Hematopoietic multipotent progenitor cell treated with erythropoietin and hydrocortisone succinate and interleukin-3 and kit ligand, for 8 days (in vitro differentiated cells): ENCODE results near the gene TRERF1.
"Not testable (repeated sequence)": the region's sequence is repeated elsewhere in the genome, so short reads cannot be mapped to it uniquely, and the experiment has no call there.

Experiments
- DNase-seq: peaks from one replicate; pipeline ENCODE4 v3.0.0-alpha.2; 2015

TRERF1 gene

GRCh38 chr6:42332916-42333315 is 118.8 kb downstream of the TRERF1 start:
- no peak for DNase-seq

- DNase-seq: no peak
These were observed 120.7 kb downstream of the TRERF1 start for GRCh38 chr6:42331019-42331418.

- DNase-seq: no peak
These were observed 125.5 kb downstream of the TRERF1 start for GRCh38 chr6:42326248-42326647.

DNA sequence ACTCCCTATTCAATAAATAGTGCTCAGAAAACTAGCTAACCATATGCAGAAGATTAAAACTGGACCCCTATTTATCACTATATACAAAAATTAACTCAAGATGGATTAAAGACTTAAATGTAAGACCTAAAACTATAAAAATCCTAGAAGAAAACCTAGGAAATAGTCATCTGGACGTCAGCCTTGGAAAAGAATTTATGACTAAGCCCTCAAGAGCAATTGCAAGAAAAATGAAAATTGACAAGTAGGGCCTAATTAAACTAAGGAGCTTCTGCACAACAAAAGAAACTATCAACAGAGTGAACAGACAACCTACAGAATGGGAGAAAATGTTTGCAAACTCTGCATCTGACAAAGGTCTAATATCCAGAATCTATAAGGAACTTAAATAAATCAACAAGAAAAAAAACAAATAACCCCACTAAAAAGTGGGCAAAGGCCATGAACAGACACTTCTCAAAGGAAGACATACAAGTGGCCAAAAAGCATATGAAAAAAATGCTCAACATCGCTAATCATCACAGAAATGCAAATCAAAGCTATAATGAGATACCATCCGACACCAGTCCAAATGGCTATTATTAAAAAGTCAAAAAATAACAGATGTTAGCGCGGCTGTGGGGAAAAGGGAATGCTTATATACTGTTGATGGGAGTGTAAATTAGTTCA is 126.9 kb downstream of the TRERF1 start:
- DNase-seq: not testable (repeated sequence)

DNA sequence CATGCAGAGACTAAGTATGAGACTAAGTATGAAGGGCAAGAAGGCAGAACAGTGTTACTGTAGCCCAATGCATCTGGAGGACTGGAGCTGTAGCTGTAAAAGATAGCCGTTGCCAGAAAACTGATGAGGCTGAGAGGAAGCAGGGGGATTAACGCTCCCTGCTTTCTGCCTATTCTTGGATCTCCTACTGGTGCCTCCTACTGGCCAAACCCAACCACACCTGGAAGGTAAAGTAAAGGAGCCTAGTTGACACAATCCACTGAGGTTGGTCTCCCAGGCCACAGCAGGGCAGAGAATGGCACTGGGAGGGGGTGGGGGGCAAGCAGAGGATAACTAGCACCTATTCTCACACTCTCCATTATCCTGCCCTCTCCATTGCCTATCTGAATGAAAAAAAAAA is 129.1 kb downstream of the TRERF1 start:
- no peak for DNase-seq

GRCh38 chr6:42321976-42322375 is 129.8 kb downstream of the TRERF1 start:
- no peak for DNase-seq

- no peak for DNase-seq
These were observed 131.0 kb downstream of the TRERF1 start for GRCh38 chr6:42320762-42321161.

DNA sequence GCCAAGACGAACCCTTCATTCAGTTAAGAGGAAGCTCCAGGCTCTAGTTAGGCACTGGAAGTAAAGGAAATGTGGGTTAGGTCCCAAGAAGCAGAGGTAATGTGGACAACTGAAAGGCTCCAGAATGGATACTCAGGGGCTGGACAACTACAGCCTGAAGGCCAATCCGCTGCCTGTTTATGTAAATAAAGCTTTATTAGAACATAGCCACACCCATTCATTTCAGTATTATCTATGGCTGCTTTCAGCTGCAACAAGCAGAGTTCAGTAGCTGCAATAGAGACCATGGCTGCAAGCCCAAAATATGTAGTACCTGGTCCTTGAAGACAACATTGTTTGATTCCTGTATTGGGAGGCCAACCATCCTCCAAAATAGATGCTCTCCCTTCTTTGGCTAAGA is 133.2 kb downstream of the TRERF1 start:
- DNase-seq: no peak

GRCh38 chr6:42316981-42317380 is 134.7 kb downstream of the TRERF1 start:
- DNase-seq: no peak

- DNase-seq: peak; percentile 41
These were observed 135.4 kb downstream of the TRERF1 start for GRCh38 chr6:42315991-42316970.

- no peak for DNase-seq
These were observed 136.3 kb downstream of the TRERF1 start for GRCh38 chr6:42315259-42315990.

- DNase-seq: no peak
These were observed 137.0 kb downstream of the TRERF1 start for GRCh38 chr6:42314571-42315258.

DNA sequence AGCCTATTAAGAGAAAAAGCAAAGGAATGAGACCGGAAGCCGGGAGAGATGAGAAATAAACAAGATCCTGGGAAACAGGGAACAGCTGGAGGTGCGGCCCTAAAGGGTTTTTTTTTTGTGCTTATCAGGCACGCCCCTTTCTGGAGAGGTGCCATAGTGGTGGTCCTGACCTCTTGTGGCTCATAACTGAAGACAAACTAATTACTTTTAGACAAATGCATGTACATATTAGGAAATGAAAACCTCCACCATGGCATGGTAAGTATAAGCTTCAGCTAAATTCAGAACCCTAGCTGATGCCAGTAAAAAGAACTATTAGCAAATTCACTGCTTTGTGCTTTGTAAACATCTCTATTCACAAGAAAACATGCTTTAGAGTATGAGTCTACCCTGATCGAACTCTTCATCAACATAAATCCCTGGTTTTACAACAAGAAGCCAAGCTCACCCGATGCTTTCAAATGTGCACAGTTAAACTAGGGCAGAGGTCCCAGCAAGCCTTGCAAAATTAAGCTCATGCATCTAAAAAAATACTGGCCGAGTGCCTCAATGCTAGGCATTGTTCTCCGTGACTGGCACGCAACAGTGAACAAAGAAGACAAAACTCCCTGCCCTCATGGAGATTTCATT is 137.7 kb downstream of the TRERF1 start:
- peak; percentile 18 for DNase-seq

DNA sequence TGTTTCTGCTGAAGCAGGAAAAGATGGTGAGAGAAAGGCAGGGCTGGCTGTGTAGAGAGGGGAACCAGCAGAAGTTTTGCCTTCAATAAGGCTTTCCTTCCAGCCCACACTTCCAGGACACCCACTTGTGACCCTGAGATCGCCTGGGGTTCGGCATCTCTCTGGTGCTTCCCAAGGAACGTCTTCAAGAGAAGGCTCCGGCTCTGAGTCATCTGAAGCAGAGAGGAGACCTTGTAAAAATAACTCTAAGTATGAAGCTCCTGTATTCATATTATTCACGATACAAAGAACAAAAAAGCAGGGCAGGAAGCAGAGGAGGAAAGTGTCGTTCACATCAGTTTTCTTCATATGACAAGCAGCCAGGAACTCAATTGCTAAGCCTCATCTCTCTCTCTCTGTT is 138.7 kb downstream of the TRERF1 start:
- no peak for DNase-seq

- DNase-seq: no peak
These were observed 144.6 kb downstream of the TRERF1 start for GRCh38 chr6:42307141-42307470.

- no peak for DNase-seq
These were observed 145.1 kb downstream of the TRERF1 start for GRCh38 chr6:42306439-42307140.

DNA sequence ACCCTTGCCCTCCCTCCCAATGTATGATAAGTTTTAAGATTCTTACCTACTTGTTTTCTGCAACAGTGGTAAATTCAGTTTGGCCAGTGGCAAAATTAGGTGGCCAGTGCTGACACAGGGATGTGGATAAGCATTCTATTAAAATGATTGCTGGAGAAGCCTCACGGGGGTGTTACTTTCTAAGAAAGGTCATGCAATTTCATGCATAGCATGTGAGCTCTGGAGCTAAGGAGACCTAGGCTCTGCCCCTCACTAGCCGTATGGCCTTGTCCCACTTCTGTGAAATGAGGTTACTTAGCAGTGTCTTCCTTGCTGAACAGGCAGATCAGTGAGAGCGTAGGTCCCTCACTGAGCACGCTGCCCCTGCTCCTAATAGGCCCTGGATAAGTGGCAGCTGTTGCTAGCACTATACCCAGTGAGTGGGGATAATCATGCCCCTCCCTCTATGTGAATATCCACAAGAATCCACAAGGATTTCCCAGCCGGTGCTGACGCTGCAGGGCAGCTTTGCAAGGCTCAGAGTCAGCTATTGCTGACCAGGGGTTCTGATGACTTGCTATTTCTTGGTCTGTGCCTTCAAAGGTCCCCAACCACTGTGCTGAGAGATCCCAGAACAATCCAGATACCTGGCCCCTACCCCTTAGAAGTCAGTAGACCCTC is 147.5 kb downstream of the TRERF1 start:
- DNase-seq: no peak

DNA sequence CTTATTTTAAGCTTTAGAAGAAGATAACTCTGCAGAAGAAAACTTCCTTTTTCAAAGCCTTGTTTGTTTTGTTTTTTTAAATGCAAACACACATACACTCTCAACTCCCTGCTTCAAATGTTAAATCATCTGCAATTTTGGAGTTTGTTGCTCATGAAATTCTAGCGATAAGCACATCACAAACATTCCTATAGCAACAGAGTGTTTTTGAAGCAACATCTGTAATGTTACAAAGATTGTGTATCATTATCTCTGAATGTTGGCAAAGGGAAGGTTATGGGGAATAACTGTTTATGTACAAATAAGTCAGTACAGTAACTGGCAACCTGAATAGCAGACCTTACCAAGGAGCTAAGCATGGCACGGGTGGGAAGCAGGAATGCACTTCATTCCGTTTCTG is 149.3 kb downstream of the TRERF1 start:
- DNase-seq: no peak

GRCh38 chr6:42301986-42302385 is 149.7 kb downstream of the TRERF1 start:
- no peak for DNase-seq

GRCh38 chr6:42300701-42301100 is 151.0 kb downstream of the TRERF1 start:
- no peak for DNase-seq

DNA sequence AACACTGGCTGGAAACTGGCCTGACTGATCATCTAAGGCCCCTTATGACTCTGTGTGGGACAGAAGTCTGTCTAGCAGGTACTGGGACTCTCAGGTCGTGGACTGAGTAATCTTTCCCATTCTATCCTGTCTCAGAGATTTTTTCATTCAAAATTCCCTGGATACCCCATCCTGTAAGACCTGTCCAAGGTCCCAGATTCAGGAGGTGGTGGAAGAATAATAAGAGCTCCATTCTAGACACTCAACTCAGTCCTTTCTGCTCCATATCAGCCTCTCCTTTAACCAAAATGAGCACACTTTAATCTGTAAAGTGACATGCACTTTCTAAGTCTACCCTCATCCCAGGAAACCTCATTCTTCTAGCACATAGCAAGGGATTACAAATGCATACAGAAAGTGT is 151.5 kb downstream of the TRERF1 start:
- DNase-seq: no peak
